ENCODE results near the gene SLC35F3.

DNA sequence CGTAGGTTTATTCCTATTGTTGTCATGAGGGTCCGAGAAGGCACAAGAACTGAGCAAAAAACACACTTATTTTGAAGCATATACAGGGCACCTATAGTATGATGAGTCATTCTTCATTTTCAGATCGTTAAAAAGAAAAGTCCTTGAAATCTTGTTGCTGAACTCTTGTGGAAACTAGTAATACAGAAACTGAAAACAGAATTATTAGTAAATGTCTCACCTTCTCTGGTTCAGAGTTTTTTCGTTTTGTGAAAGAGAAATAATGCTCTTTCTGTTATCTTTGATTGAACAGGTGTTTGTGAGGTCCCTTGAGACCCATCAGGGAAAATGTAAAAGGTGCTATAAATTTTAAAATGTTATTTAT, 366.7 kb downstream of the SLC35F3 start:
- TF ChIP-seq, protein P1, sequence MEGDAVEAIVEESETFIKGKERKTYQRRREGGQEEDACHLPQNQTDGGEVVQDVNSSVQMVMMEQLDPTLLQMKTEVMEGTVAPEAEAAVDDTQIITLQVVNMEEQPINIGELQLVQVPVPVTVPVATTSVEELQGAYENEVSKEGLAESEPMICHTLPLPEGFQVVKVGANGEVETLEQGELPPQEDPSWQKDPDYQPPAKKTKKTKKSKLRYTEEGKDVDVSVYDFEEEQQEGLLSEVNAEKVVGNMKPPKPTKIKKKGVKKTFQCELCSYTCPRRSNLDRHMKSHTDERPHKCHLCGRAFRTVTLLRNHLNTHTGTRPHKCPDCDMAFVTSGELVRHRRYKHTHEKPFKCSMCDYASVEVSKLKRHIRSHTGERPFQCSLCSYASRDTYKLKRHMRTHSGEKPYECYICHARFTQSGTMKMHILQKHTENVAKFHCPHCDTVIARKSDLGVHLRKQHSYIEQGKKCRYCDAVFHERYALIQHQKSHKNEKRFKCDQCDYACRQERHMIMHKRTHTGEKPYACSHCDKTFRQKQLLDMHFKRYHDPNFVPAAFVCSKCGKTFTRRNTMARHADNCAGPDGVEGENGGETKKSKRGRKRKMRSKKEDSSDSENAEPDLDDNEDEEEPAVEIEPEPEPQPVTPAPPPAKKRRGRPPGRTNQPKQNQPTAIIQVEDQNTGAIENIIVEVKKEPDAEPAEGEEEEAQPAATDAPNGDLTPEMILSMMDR (conservative IDR thresholded peaks at IDR 0.05; ENCODE audit: low read length) = no peak
- no peak for TF ChIP-seq EZH2phosphoT487 (IDR thresholded peaks at IDR 0.05; ENCODE audit: borderline replicate concordance, low read depth, low read length)
